ENCODE measurements around the gene ATP9B. TPM values are rescaled to one million over a fixed set of nuclear protein-coding genes. Genes with fewer than 3 reads are reported as not detected.

ATP9B gene
- total RNA-seq, 1 donor from 2014 or later: 12.6 TPM

DNA sequence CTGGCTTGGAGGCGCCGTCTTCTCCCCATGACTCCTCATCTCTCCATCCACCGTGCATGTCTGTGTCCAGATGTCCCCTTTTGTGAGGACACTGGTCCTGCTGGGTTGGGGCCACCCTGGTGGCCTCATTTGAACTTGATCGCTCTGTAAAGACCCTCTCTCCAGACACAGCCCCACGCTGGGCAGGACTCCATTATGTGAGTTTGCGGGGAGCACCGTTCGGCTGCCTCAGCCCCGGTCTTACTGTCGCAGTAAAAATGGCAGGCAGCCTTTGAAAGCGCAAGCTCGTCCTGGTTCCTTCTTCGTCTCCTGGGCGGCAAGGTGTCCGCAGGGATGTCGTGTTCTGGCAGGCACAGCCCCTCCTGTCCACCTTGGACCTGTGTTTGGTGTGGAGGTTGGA, 344.2 kb downstream of the ATP9B start:
- Histone ChIP-seq H3K9me3 (replicated peaks) (no peaks in the 10 kb centered on the region), H3K27ac (replicated peaks) (no peak overlapping the region), H3K4me3 (no peak overlapping the region), H3K4me1 (peaks cover 12% of the 10 kb centered on the region), H3K36me3 (peaks cover 37% of the 10 kb centered on the region), H3K27me3 (ENCODE audit: low read depth) (no peaks in the 10 kb centered on the region)
- no peak for DNase-seq
- no peak for TF ChIP-seq CTCF (IDR thresholded peaks at IDR 0.05; ENCODE audit: borderline replicate concordance)
- intact Hi-C loops (cut with micrococcal nuclease): no loop called here

- H3K9me3 ChIP-seq (replicated peaks): no peaks in the 10 kb centered on the region
- no peak overlapping the region for H3K27ac ChIP-seq (replicated peaks)
- H3K36me3 ChIP-seq: peaks cover 37% of the 10 kb centered on the region
- peaks cover 12% of the 10 kb centered on the region for H3K4me1 ChIP-seq
- no peak for TF ChIP-seq CTCF (IDR thresholded peaks at IDR 0.05; ENCODE audit: borderline replicate concordance)
- no peak overlapping the region for H3K4me3 ChIP-seq
- intact Hi-C loops (cut with micrococcal nuclease): no loop called here
- DNase-seq: peak; percentile 12
- H3K27me3 ChIP-seq (ENCODE audit: low read depth): no peaks in the 10 kb centered on the region
These were observed 344.7 kb downstream of the ATP9B start for GRCh38 chr18:79413901-79414300.

DNA sequence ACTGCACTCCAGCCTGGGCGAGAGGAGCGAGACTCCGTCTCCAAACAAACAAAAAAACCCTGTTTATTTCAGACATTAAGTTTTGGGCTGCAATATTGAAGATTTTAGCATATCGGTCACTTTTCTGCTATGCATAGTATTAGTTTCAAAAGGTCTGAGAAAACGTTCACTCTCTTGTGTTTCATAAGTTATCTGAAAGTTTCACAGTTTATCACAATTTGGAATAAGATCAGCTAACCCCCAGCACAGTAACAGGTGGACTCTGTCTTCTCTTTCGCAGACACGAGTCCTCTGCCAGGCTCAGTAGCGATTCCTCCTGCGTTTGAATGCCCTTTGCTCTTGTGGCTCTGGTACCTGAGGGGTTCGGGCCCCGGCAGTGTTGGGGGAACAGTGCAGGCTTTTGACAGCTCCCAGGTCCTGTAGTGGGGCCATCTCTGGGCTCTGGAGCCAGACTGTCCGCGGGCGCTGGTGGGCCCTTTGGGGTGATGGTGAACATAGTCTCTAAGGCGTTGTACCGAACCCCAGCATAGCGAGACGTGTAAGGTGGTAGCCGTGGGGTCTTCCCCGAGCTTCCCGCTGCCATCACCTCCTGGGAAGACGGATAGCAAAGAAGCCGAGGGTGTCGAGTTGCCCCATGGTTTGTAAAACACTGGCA, 347.0 kb downstream of the ATP9B start:
- Histone ChIP-seq H3K27ac (replicated peaks) (no peak overlapping the region), H3K36me3 (peaks cover 34% of the 10 kb centered on the region), H3K4me1 (peaks cover 12% of the 10 kb centered on the region), H3K9me3 (replicated peaks) (no peaks in the 10 kb centered on the region), H3K27me3 (ENCODE audit: low read depth) (no peaks in the 10 kb centered on the region), H3K4me3 (no peak overlapping the region)
- intact Hi-C loops (cut with micrococcal nuclease): no loop called here
- TF ChIP-seq CTCF (IDR thresholded peaks at IDR 0.05; ENCODE audit: borderline replicate concordance): no peak
- DNase-seq: no peak

- Histone ChIP-seq H3K4me1 (peaks cover 12% of the 10 kb centered on the region), H3K4me3 (no peak overlapping the region), H3K27ac (replicated peaks) (no peak overlapping the region), H3K9me3 (replicated peaks) (no peaks in the 10 kb centered on the region), H3K27me3 (ENCODE audit: low read depth) (no peaks in the 10 kb centered on the region), H3K36me3 (peaks cover 34% of the 10 kb centered on the region)
- intact Hi-C loops (cut with micrococcal nuclease): no loop called here
- TF ChIP-seq CTCF (IDR thresholded peaks at IDR 0.05; ENCODE audit: borderline replicate concordance): no peak
- DNase-seq: no peak
These were observed 347.5 kb downstream of the ATP9B start for GRCh38 chr18:79416677-79417052.

DNA sequence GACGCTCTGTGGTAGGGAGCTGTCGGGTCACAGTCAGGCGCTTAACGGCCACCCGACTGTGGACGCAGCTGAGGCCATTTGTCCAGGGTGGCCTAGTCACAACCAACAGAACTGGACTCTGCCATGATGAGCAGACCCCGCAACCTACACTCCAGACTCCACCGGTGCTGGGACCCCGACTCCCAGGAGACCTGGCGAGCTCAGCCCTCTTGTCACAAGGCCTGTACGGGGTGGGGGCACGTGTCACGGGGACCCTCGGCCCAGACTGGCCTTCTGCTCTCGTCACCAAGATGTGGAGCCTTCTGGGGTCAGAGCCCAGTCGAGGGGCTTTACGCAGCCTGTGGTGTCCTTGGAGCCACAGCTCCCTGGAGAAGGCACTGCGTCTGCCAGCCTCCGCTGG, 349.0 kb downstream of the ATP9B start:
- intact Hi-C loops (cut with micrococcal nuclease): no loop called here
- Histone ChIP-seq H3K4me3 (no peak overlapping the region), H3K36me3 (peaks cover 25% of the 10 kb centered on the region), H3K27me3 (ENCODE audit: low read depth) (no peaks in the 10 kb centered on the region), H3K9me3 (replicated peaks) (no peaks in the 10 kb centered on the region), H3K4me1 (peaks cover 18% of the 10 kb centered on the region), H3K27ac (replicated peaks) (no peak overlapping the region)
- no peak for TF ChIP-seq CTCF (IDR thresholded peaks at IDR 0.05; ENCODE audit: borderline replicate concordance)
- DNase-seq: no peak

Data from left ventricle myocardium inferior (tissue), 1 donor.